H1 (cell line): ENCODE data around the gene ASPHD2. TPM values are rescaled to one million over a fixed set of nuclear protein-coding genes. Genes with fewer than 3 reads are reported as not detected.

Source experiments
- CTCF ChIA-PET: fragments of 300-600 bp; sonication (Branson Sonifier 250); formaldehyde crosslinking; loops from one replicate; lab custom pipeline; 2021; ENCODE audit not compliant: partially characterized antibody; lab: Charles Lee
- POLR2A ChIA-PET: fragments of 300-600 bp; sonication (Branson Sonifier 250); formaldehyde crosslinking; loops from one replicate; lab custom pipeline; 2021; ENCODE audit warnings: inconsistent platforms; ENCODE audit not compliant: partially characterized antibody; lab: Charles Lee
- DNase-seq, 2 experiments: peaks; one replicate each; pipeline versions ENCODE4 v3.0.0 to v3.0.0-alpha.2; 2010 to 2022; ENCODE audit warnings: low spot score in 2 of 2, low read depth in 1 of 2, mixed read lengths in 1 of 2
- FAIRE-seq: peaks from 2 replicates; lab custom pipeline; 2011; peaks lifted over from hg19 to GRCh38; lab: Jason Lieb, UNC
- H2AFZ ChIP-seq: 2 replicates; pipeline ENCODE4 v1.8.1; 2012; ENCODE audit warnings: low read length, inconsistent platforms
- H2AK5ac ChIP-seq: 2 replicates; pipeline ENCODE4 v1.6.1; 2013; ENCODE audit warnings: low read depth, low read length
- H2BK120ac ChIP-seq: replicated peaks from 2 replicates; pipeline ENCODE3; 2013; ENCODE audit warnings: low read depth, low read length, inconsistent platforms
- H2BK12ac ChIP-seq: 2 replicates; pipeline ENCODE4 v1.6.1; 2013; ENCODE audit warnings: low read depth, low read length
- H2BK15ac ChIP-seq: 2 replicates; pipeline ENCODE4 v1.6.1; 2013; ENCODE audit warnings: low read length
- H2BK20ac ChIP-seq: 2 replicates; pipeline ENCODE4 v1.6.1; 2013; ENCODE audit warnings: low read length
- H2BK5ac ChIP-seq: 2 replicates; pipeline ENCODE4 v1.6.1; 2013; ENCODE audit warnings: low read depth, low read length
- H3K14ac ChIP-seq: 2 replicates; pipeline ENCODE4 v1.6.1; 2013; ENCODE audit warnings: inconsistent platforms; ENCODE audit not compliant: insufficient read length
- H3K18ac ChIP-seq: 2 replicates; pipeline ENCODE4 v1.6.1; 2013; ENCODE audit warnings: low read length; ENCODE audit errors: extremely low read depth
- H3K23ac ChIP-seq: 2 replicates; pipeline ENCODE4 v1.6.1; 2013; ENCODE audit warnings: inconsistent platforms; ENCODE audit not compliant: insufficient read length
- H3K23me2 ChIP-seq: 2 replicates; pipeline ENCODE4 v1.6.1; 2013; ENCODE audit warnings: low read depth, low read length
- H3K27ac ChIP-seq: 2 replicates; pipeline ENCODE4 v1.6.1; 2011; ENCODE audit warnings: low read depth, low read length, inconsistent platforms
- H3K27me3 ChIP-seq, 4 experiments: replicated peaks in 1 of 4; 1 replicate in 1 of 4; 2 replicates in 3 of 4; pipeline versions ENCODE4 v1.6.1 to v1.8.1; 2011 to 2013; ENCODE audit warnings: low read length in 3 of 4, mild to moderate bottlenecking in 3 of 4, inconsistent platforms in 2 of 4, mixed read lengths in 2 of 4, moderate library complexity in 1 of 4; ENCODE audit not compliant: control insufficient read depth in 3 of 4, insufficient read depth in 3 of 4; ENCODE audit errors: extremely low read depth in 1 of 4
- H3K36me3 ChIP-seq, 4 experiments: 2 replicates each; pipeline versions ENCODE4 v1.6.1 to v1.8.1; 2011 to 2013; ENCODE audit warnings: mild to moderate bottlenecking in 4 of 4, low read length in 3 of 4, moderate library complexity in 2 of 4, control low read depth in 1 of 4, inconsistent platforms in 1 of 4; ENCODE audit not compliant: insufficient read depth in 4 of 4, control insufficient read depth in 2 of 4
- H3K4ac ChIP-seq: replicated peaks from 2 replicates; pipeline ENCODE3; 2013; ENCODE audit warnings: low read length, low read depth, mixed read lengths, inconsistent platforms; ENCODE audit not compliant: insufficient read length
- H3K4me1 ChIP-seq, 4 experiments: replicated peaks in 1 of 4; 1 replicate in 1 of 4; 2 replicates in 3 of 4; pipeline versions ENCODE4 v1.6.1 to v1.8.1; 2011 to 2013; ENCODE audit warnings: low read length in 3 of 4, inconsistent platforms in 2 of 4, mixed read lengths in 1 of 4; ENCODE audit not compliant: insufficient read depth in 4 of 4, control insufficient read depth in 3 of 4
- H3K4me2 ChIP-seq, 2 experiments: 2 replicates each; pipeline versions ENCODE4 v1.6.1 to v1.8.1; 2011 to 2013; ENCODE audit warnings: low read depth in 2 of 2, low read length in 2 of 2, control low read depth in 1 of 2, inconsistent platforms in 1 of 2, mild to moderate bottlenecking in 1 of 2; ENCODE audit not compliant: insufficient read depth in 1 of 2
- H3K4me3 ChIP-seq, 4 experiments: fragments of 200-600, 300-600 bp in 1 of 4; sonication (generic), shearing (Covaris generic), sonication (Bioruptor Twin) in 1 of 4; 2 replicates each; pipeline versions ENCODE4 v1.5.1 to v1.8.1; 2011 to 2016; ENCODE audit warnings: low read length in 4 of 4, low read depth in 3 of 4, control low read depth in 2 of 4, inconsistent platforms in 2 of 4, mild to moderate bottlenecking in 2 of 4, mixed read lengths in 1 of 4, moderate library complexity in 1 of 4; ENCODE audit not compliant: insufficient read depth in 2 of 4; ENCODE audit errors: extremely low read depth in 1 of 4
- H3K56ac ChIP-seq: replicated peaks from 2 replicates; pipeline ENCODE3; 2013; ENCODE audit warnings: low read depth, mild to moderate bottlenecking, mixed read lengths, low read length, inconsistent platforms; ENCODE audit not compliant: insufficient read length
- H3K79me1 ChIP-seq: 2 replicates; pipeline ENCODE4 v1.6.1; 2013; ENCODE audit warnings: low read depth, low read length, control low read depth
- H3K79me2 ChIP-seq, 2 experiments: 2 replicates each; pipeline versions ENCODE4 v1.6.1 to v1.8.1; 2012 to 2013; ENCODE audit warnings: low read length in 2 of 2, mild to moderate bottlenecking in 2 of 2, inconsistent platforms in 1 of 2; ENCODE audit not compliant: insufficient read depth in 2 of 2, control insufficient read depth in 1 of 2
- H3K9ac ChIP-seq, 4 experiments: replicated peaks in 1 of 4; 1 replicate in 1 of 4; 2 replicates in 3 of 4; pipeline versions ENCODE4 v1.6.1 to v1.8.1; 2011 to 2013; ENCODE audit warnings: low read depth in 3 of 4, low read length in 3 of 4, control low read depth in 2 of 4, mild to moderate bottlenecking in 2 of 4, moderate library complexity in 2 of 4, inconsistent platforms in 1 of 4; ENCODE audit errors: extremely low read depth in 1 of 4
- H3K9me3 ChIP-seq, 2 experiments: 2 replicates each; pipeline versions ENCODE4 v1.6.1 to v1.8.1; 2012 to 2013; ENCODE audit warnings: mild to moderate bottlenecking in 2 of 2, moderate library complexity in 2 of 2, control low read depth in 1 of 2, inconsistent platforms in 1 of 2, low read depth in 1 of 2, low read length in 1 of 2, mixed read lengths in 1 of 2; ENCODE audit not compliant: insufficient read depth in 2 of 2
- H4K20me1 ChIP-seq, 2 experiments: replicated peaks in 1 of 2; 2 replicates each; pipeline versions ENCODE3 to v1.8.1; 2011 to 2013; ENCODE audit warnings: inconsistent platforms in 2 of 2, low read length in 2 of 2, mild to moderate bottlenecking in 1 of 2; ENCODE audit not compliant: insufficient read depth in 2 of 2, control insufficient read depth in 1 of 2
- H4K5ac ChIP-seq: 2 replicates; pipeline ENCODE4 v1.6.1; 2013; ENCODE audit warnings: low read length, low read depth, mixed read lengths, inconsistent platforms; ENCODE audit not compliant: insufficient read length
- H4K8ac ChIP-seq: 2 replicates; pipeline ENCODE4 v1.8.0; 2013; ENCODE audit warnings: mild to moderate bottlenecking, moderate library complexity, low read length, inconsistent platforms; ENCODE audit not compliant: insufficient read depth; ENCODE audit errors: extremely low read depth
- H4K91ac ChIP-seq: replicated peaks from 2 replicates; pipeline ENCODE3; 2013; ENCODE audit warnings: low read length, mixed read lengths, inconsistent platforms; ENCODE audit not compliant: insufficient read length
- CEBPB ChIP-seq: IDR thresholded peaks from 2 replicates; pipeline ENCODE4 v1.6.1; 2012; ENCODE audit warnings: low read depth, low read length
- GABPA ChIP-seq: IDR thresholded peaks from 2 replicates; pipeline ENCODE4 v1.6.1; 2011; ENCODE audit warnings: mild to moderate bottlenecking, low read length, moderate library complexity, borderline replicate concordance; ENCODE audit not compliant: insufficient read depth
- HDAC6 ChIP-seq: IDR thresholded peaks from one replicate; pipeline ENCODE4 v1.7.1; 2012; ENCODE audit warnings: low read depth, mild to moderate bottlenecking, inconsistent platforms, low read length, moderate library complexity
- KDM1A ChIP-seq: fragments of 200-600, 300-600 bp; sonication (generic); IDR thresholded peaks from 2 replicates; pipeline ENCODE4 v1.7.1; 2016; ENCODE audit warnings: mild to moderate bottlenecking, low read length, borderline replicate concordance
- POLR2A ChIP-seq, 2 experiments: IDR thresholded peaks; 1 replicate in 1 of 2; 2 replicates in 1 of 2; pipeline ENCODE4 v1.6.1; 2011; ENCODE audit warnings: low read depth in 2 of 2, low read length in 2 of 2, mild to moderate bottlenecking in 2 of 2; ENCODE audit errors: control extremely low read depth in 1 of 2
- RBBP5 ChIP-seq: IDR thresholded peaks from 2 replicates; pipeline ENCODE4 v1.7.1; 2012; ENCODE audit warnings: low read depth, mild to moderate bottlenecking, inconsistent platforms, low read length, moderate library complexity, borderline replicate concordance
- SUZ12 ChIP-seq: fragments of 200-600 bp; sonication (generic); IDR thresholded peaks from 2 replicates; pipeline ENCODE4 v1.6.1; 2012; ENCODE audit warnings: mild to moderate bottlenecking, inconsistent platforms, low read length, moderate library complexity, mixed read lengths
- TEAD4 ChIP-seq: IDR thresholded peaks from 2 replicates; pipeline ENCODE4 v1.6.1; 2012; ENCODE audit warnings: low read depth, low read length, inconsistent platforms, mixed read lengths
- WGBS, 2 experiments: shearing (Covaris generic) in 1 of 2; methylation state at CpG; one replicate each; pipeline versions ENCODE4 v1.1.6 to v1.1.7; 2013 to 2015; ENCODE audit warnings: low lambda C conversion rate in 2 of 2, mixed read lengths in 2 of 2, inconsistent platforms in 1 of 2, low coverage in 1 of 2, missing lambda C conversion rate in 1 of 2; ENCODE audit not compliant: insufficient replicate concordance in 2 of 2, insufficient coverage in 1 of 2, insufficient read length in 1 of 2; ENCODE audit errors: extremely low coverage in 1 of 2, missing lambda C conversion rate in 1 of 2; 5-methylcytosine and 5-hydroxymethylcytosine counted together
- polyA plus RNA-seq, 7 experiments: library from polyadenylated mRNA; depleted of rRNA in 3 of 7; stranded (reverse) in 5 of 7; unstranded in 2 of 7; fragments of >200 nt in 5 of 7; fragments of 200-250 nt in 2 of 7; gene quantifications; 1 replicate in 5 of 7; 2 replicates in 1 of 7; 4 replicates in 1 of 7; pipeline versions ENCODE4 v1.2.1 to v1.2.3, GENCODE V29; 2011 to 2013; ENCODE audit warnings: missing spikeins in 2 of 7, mixed read lengths in 2 of 7
- total RNA-seq: library from RNA; stranded (reverse); fragmentation: NEBNext Ultra II Directional; extraction: Animal tissue kit (Norgen Biotek cat#: 25700); gene quantifications from 2 replicates; pipeline ENCODE4 v1.2.1, GENCODE V29; 2021

ASPHD2 gene
- total and polyA plus RNA-seq, 2 of the 8 experiments (the other 6 are each of a cell fraction or from before 2014, with no cell fraction given), result 7.2 to 11.0 TPM

DNA sequence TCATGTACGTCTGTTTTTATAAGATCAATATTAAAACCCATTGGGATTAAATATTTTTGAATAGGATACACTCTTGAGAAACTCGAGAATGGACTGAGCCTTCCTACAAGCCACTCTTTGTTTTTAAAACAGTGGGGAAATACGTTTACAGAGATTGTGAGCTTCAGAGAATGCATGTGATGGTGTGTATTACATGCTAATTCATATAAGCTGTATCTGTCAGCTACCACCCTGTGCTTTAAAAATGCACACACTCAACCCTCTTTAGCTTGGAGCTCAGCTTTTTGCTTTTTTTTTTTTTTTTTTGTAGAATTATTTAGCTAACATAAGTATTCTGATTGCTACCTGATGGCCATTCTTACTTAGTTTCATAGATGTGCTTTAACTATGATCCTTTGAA is 46.3 kb upstream of the ASPHD2 start:
- H3K36me3 ChIP-seq, result no peaks in the 10 kb centered on the region
- H3K4me2 ChIP-seq, result no peak overlapping the region
- H2BK15ac ChIP-seq, result no peak overlapping the region
- TF ChIP-seq POLR2A (IDR thresholded peaks at IDR 0.05; ENCODE audit: control extremely low read depth in 1 of 2, low read depth in 2 of 2, low read length in 2 of 2), result no peak
- no peak for TF ChIP-seq GABPA
- TF ChIP-seq HDAC6, result no peak
- no peak for TF ChIP-seq RBBP5
- TF ChIP-seq CEBPB, result no peak
- TF ChIP-seq SUZ12, result no peak
- no peak for TF ChIP-seq TEAD4
- TF ChIP-seq KDM1A, result no peak
- no peak overlapping the region for H2AFZ ChIP-seq
- H3K4ac ChIP-seq, result no peak overlapping the region
- no peaks in the 10 kb centered on the region for H3K79me2 ChIP-seq
- H3K27ac ChIP-seq, result no peak overlapping the region
- H3K9ac ChIP-seq, result no peak overlapping the region
- no peak overlapping the region for H4K5ac ChIP-seq
- no peak overlapping the region for H2BK12ac ChIP-seq
- H4K8ac ChIP-seq, result no peak overlapping the region
- no peaks in the 10 kb centered on the region for H4K20me1 ChIP-seq
- H4K91ac ChIP-seq, result no peak overlapping the region
- no peak overlapping the region for H2BK120ac ChIP-seq
- H3K79me1 ChIP-seq, result no peaks in the 10 kb centered on the region
- ChIA-PET CTCF (interaction anchor here (1.0 to 6.7 kb wide), 8 partner anchors 8 to 120 kb away, joined by 3 to 55 read pairs (median 6); no protein-coding TSS in a partner anchor), POLR2A (no interaction called here)
- no peak overlapping the region for H3K23ac ChIP-seq
- H3K9me3 ChIP-seq, result no peaks in the 10 kb centered on the region
- H3K27me3 ChIP-seq, result no peaks in the 10 kb centered on the region
- WGBS, 2 experiments, result 74% methylated on average over 3 of the region's 3 CpGs; no CpG with 5 or more reads in 1 of the 2 experiments
- H3K23me2 ChIP-seq, result no peaks in the 10 kb centered on the region
- no peak overlapping the region for H2BK5ac ChIP-seq
- H2BK20ac ChIP-seq, result no peak overlapping the region
- H3K56ac ChIP-seq, result no peak overlapping the region
- FAIRE-seq (no peak), DNase-seq (no peak)
- H3K14ac ChIP-seq, result no peak overlapping the region
- H2AK5ac ChIP-seq, result no peak overlapping the region
- no peak overlapping the region for H3K18ac ChIP-seq
- no peak overlapping the region for H3K4me3 ChIP-seq
- peaks cover 0 to 5% (median 0%) of the 10 kb centered on the region in 4 experiments; a peak in 2 of 7 replicates for H3K4me1 ChIP-seq
